HG03196 (cell line): ENCODE data around the gene ENOX1.

Source experiments
- ATAC-seq: cut with Tn5 transposase; IDR thresholded peaks from one replicate; pipeline ENCODE4 v1.9.1; 2021; ENCODE audit not compliant: unreplicated experiment

The ENOX1 gene

GRCh38 chr13:43492311-43492710 is 294.5 kb downstream of the ENOX1 start:
- ATAC-seq, result no peak

GRCh38 chr13:43489233-43489632 is 297.5 kb downstream of the ENOX1 start:
- ATAC-seq, result no peak

- ATAC-seq, result no peak
Observed at GRCh38 chr13:43487885-43488284, 298.9 kb downstream of the ENOX1 start.

GRCh38 chr13:43487461-43487860 is 299.3 kb downstream of the ENOX1 start:
- no peak for ATAC-seq

GRCh38 chr13:43484432-43485225 is 302.1 kb downstream of the ENOX1 start:
- no peak for ATAC-seq

- no peak for ATAC-seq
Observed at GRCh38 chr13:43483930-43484329, 302.8 kb downstream of the ENOX1 start.

GRCh38 chr13:43482641-43483040 is 304.1 kb downstream of the ENOX1 start:
- ATAC-seq, result no peak

GRCh38 chr13:43482026-43482425 is 304.7 kb downstream of the ENOX1 start:
- no peak for ATAC-seq

- ATAC-seq, result no peak
Observed at GRCh38 chr13:43478902-43479301, 307.9 kb downstream of the ENOX1 start.

GRCh38 chr13:43478211-43478610 is 308.6 kb downstream of the ENOX1 start:
- ATAC-seq, result no peak

- ATAC-seq, result no peak
Observed at GRCh38 chr13:43475140-43475539, 311.6 kb downstream of the ENOX1 start.

- no peak for ATAC-seq
Observed at GRCh38 chr13:43473437-43473836, 313.3 kb downstream of the ENOX1 start.

GRCh38 chr13:43472980-43473379 is 313.8 kb downstream of the ENOX1 start:
- ATAC-seq, result no peak

GRCh38 chr13:43472339-43472738 is 314.4 kb downstream of the ENOX1 start:
- no peak for ATAC-seq

- ATAC-seq, result no peak
Observed at GRCh38 chr13:43470610-43471009, 316.2 kb downstream of the ENOX1 start.

GRCh38 chr13:43469791-43470190 is 317.0 kb downstream of the ENOX1 start:
- no peak for ATAC-seq

- ATAC-seq, result no peak
Observed at GRCh38 chr13:43464578-43465264, 322.1 kb downstream of the ENOX1 start.

GRCh38 chr13:43448605-43449336 is 338.0 kb downstream of the ENOX1 start:
- no peak for ATAC-seq

GRCh38 chr13:43446126-43446525 is 340.6 kb downstream of the ENOX1 start:
- ATAC-seq, result no peak

GRCh38 chr13:43445668-43446067 is 341.1 kb downstream of the ENOX1 start:
- ATAC-seq, result no peak

- no peak for ATAC-seq
Observed at GRCh38 chr13:43444081-43444480, 342.7 kb downstream of the ENOX1 start.
